Measurements from ENCODE around the gene LRMDA.

LRMDA gene

DNA sequence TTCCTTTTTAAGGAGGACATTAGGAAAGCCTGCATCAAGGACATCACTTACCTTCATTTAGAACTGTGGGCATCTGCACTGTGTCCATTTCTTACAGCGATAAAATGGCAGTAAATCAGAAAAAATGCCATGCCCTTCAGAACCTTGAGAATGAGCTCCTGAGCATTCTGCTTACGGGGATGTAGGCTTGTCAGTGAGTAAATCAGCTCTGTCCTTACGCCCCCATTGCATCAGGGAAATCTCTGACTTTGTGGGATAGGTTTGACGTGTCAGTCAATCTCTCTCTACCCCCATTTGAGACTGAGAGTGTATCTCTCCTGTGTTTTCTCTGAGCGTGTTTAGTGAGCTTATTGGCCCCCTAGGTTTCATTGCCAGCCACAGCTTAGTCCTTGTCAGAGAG is 837.1 kb downstream of the LRMDA start:
- no peak for DNase-seq

DNA sequence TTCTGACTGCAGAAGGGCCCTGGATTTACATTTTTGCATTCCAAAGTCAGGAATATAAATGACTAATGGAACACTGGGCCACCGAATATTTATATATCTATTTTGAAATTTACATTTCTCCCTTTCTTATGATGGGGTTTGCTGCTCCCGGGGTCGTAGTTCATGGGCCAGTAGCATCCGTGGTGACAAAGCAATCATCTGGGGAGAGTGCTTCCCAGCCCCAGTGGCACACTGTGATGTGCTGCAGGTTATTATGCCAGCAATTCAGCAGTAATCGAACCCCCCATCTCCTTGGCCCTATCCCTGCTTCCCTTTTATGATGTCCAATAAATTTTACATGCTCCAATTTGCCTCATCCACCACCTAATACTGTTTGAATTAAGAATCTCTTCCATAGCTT is 837.5 kb downstream of the LRMDA start:
- no peak for DNase-seq

DNA sequence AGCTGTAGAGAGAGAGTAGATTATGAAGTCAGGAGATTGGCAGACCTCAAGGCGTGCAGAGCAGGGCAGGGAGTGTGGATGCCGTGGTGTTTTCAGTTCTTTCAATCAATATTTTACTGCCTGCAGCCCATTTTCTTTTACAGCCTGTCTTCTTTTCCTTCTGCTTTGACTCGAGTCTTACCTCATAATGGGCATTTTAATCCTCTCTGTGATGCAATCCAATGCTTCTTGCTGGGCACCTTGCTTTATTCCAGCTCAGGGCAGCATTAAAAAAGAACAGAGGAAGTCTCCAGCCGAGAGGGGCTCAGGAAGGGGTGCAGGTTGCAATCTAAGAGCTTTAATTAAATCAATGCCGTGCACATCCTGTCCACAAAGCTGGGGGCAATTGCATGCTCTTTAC is 839.0 kb downstream of the LRMDA start:
- no peak for DNase-seq

DNA sequence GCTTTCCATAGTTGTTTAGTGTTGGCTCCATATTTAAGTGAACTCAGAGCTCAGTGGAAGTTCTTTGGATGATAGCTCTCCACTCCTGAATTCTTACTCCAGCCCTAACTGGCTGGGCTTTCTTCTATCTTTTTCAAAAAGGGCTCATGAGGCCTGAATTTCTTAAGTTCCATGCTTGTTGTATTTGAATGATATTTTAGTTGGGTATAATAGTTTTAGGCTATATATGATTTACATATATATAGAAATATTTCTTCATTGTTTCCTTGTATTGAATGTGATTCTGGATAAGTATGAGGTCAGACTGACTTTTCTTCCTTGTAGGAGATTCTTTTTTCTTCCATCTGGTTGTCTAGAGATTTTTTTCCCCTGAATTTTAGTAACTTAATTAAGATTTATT is 843.5 kb downstream of the LRMDA start:
- DNase-seq: no peak

DNA sequence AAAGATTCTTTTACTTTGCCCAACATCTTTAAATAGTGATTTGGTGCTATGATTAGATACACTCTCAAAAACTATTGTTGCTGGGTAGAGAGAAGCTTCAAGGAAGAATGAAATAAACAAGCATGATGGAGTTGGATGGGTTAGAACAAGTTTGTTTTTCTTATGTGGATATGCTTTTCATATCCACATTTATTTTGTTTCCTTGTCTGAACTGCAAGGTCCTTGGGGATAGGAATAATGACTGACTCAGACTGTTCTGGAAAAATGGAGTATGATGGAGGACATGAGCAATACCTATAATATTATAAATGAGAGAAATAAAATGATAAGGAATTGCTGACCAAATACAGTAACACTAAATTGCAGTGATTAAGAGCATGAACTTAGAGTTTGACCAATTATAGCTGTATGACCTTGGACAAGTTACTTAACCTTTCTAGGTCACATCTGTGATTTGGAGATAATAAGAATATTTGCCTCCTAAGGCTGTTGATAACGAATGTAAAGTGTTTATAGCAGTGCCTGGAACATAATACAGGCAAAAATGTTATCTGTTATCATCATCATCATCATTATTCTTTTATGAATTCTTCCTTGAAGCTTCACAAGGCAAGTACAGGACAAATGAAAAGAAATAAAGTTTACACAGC is 847.5 kb downstream of the LRMDA start:
- no peak for DNase-seq

DNA sequence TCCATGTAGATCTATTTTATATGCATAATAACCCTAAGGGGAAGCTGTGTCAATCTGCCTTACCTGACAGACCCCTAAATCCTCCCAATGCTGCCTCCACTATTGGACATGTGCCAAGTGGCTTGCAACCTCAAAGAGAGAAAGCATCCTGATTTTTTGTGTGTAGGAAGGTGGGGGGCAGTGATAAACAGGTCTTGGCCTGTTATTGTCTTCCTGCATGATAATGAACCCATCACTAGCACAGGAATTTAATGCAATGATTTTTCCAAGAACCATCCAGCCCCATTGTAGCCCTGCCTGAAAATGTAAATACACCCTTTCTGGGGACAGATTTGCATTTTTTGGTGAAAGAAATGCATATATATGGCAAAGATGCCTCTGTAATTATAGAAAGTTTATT is 850.2 kb downstream of the LRMDA start:
- DNase-seq: no peak

DNA sequence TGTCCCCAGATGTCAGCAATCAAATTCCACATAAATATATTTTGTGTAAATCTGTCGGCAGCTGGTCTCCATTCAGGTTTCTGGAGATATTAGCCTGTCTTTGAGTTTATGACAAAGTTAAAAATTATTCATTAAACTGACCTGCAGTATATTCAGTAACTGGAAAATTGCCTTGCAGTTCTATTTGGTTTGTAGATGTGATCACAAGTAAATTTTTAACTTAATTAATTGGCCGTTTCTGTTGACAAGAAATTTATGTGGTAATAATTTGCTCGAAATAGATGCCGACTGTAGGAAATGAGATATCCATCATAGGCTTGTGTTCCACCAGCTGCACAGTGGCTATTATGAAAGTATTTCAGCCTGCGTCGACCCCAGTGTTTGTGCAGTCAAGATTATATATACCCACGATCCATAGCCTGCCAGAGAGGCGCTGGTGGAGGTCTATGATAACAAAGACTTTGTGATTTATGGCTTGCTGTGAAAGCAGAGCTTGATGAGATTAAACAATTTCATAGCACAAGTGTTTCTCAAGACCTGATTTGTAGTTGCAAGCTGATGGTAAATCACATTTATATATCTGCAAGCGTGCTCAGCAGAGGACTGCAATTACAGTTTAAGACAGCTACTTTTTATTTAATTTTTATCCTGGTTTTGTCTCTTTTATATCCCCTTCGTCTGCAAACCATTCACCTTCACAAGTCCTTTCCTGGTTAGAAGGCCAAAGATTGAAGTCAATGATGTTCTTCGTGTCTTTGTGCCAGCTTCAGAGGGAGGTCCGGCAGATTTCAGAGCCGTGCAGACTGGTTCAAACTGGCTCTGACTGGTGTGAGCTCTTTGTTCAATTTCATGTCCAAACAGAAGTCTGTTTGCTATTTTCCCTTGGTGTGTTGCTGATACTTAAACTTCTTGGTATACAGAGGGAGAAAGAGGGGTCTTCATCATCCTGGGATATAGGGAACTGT is 850.9 kb downstream of the LRMDA start:
- DNase-seq: no peak

DNA sequence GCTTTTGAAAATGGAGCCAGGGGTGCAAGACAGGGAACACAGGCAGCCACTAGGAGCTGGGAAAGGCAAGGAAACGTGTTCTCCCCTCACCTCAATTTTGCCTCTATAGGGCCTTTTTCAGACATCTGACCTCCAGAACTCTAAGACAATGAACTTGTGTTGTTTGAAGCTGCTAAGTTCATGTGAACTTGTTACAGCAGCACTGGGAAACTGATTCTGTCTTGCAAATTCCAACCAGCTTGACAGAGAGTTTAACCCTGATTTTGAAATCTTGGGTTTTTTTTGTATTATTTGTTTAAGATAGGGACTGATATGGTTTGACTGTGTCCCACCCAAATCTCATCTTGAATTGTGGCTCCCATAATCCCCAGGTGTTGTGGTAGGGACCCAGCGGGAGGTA is 852.9 kb downstream of the LRMDA start:
- no peak for DNase-seq

DNA sequence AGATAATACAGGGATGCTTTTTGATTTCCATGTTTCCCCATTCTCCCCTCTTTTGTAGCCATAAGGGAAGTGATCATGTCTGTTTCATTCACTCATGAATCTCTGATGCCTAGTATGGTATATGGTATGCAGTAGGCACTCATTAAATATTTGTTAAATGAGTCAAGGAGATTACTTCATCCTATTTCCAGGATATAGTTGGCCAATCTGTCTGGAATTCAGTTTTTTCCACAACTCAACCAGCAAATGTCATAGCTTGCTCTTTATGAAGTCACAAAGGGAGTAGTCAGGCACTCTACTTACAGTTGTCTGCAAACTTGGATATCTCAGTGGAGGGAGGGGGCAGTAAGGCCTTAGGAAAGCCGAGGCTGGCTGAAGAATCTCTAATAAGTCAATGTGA is 853.6 kb downstream of the LRMDA start:
- no peak for DNase-seq

DNA sequence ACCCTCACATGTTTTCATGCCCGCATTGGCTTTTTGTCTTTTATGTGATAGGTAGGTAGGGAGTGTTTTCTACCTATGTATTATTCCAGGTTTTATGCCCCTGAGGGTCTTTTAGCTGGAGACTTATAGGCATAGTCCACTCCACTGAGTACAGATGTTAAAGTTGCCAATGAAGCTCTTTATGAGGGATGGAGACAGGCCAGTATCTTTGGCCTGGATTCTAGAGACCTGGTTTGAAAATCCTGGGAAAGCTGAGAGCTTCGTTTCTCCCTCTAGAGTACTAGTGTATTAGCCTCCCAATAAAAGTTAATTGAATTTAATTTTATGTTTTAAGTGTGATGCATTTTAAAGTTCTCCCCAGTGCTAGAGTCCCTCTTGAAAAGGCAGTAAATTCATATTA is 854.1 kb downstream of the LRMDA start:
- no peak for DNase-seq

DNA sequence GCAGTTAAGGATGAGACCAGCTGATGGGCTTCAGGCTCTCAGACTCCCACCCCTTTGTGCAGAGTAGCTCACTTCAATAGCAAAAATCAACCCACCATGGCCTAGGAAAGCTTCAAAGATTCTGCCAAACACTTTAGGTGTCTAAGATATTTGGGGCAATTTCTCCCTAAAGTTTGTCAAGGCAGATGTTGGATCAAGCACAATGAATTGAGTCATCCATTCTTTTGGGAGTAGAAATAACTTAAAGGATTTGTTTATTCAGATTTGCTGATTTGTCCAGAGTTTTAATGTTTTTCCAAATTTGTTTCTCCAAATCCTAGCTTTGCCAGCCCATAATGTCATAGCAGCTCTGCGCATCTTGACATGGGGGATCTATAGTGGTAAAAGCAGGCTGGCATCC is 855.1 kb downstream of the LRMDA start:
- no peak for DNase-seq

DNA sequence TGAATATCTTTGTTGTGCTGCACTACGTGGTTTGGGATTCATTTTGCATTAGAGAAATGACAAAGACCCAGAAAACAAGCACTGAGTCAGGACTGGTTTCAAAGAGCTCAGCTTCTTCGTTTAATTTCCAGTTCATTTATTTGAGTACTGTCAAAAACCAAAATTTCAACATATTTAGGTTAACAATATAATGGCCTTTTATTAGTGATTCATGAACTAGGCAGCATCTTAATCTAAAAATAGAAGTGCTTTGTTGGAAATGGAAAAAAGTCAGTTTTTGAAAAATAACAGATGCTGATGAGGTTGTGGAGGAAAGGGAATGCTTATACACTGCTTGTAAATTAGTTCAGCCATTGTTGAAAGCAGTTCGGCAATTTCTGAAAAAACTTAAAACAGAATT is 856.4 kb downstream of the LRMDA start:
- no peak for DNase-seq

DNA sequence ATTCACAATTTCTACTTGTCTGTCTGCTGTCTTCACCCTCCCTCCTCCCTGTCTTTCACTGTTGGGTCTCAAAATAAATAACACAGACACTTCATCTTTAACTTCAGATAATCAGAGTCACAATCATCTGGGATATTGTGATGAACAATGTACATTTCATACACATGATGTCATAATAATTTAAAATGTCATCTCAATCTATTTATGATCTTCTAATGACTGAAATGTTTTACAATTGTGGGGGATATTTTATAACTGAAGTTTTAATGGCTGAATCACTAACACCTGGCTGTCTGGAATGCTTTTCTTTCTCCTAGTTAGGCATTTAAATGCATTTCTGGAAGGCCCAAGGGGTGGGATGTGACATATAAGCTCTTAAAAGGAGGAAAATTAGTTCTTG is 859.8 kb downstream of the LRMDA start:
- DNase-seq: no peak

DNA sequence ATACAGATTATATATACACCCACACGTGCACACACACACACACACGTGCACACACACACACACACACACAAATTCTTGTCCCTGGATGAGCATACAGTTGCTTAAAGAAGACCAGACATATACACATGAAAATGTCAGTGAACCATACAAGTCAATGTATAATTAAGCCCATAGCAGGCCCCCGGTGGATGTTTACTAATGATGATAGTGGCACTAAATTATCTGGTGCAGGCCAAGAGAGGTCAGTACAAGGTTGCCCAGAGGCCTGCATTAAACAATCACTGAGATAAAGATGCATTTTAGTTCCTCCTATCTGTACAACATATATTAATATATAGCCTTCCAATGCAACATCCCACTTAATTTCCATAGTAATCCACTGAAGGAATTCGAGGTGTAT is 860.5 kb downstream of the LRMDA start:
- no peak for DNase-seq

DNA sequence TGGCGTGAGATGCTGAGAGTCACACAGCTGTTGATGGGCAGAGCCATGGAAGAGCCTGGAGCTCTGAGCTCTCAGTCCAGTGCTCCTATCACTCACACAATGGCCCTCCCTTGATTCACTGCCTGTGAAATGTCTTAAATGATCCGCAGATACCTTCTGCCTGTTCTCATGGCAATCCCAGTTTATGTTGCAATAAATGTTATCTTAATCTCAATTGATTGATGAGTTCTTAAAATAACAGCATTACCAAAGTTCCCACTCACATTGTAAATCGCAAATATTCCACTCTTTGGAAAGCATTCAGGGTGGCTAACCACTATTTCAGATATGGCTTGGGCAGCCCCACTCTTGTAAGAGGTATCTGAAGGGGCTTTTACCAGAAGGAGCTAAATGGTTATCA is 865.5 kb downstream of the LRMDA start:
- DNase-seq: no peak

DNA sequence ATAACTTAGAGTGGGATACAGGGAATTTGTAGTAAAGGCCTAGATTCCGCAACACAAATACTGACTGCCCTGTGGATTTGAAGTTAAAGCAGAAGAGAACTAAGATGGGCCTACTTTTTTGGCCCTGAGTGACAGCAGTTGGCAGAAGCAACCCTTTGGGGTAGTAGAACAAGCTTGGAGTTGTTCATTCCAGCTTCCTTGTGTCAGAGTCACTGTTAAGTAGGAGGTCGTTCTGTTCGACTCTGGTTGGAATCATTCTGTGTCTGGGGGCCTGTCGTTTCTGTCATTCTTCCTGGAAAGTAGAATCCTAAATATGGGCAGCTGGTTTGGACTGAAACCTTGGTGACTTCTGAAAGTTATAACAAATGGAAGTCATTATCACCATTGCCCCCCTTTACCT is 865.9 kb downstream of the LRMDA start:
- no peak for DNase-seq

DNA sequence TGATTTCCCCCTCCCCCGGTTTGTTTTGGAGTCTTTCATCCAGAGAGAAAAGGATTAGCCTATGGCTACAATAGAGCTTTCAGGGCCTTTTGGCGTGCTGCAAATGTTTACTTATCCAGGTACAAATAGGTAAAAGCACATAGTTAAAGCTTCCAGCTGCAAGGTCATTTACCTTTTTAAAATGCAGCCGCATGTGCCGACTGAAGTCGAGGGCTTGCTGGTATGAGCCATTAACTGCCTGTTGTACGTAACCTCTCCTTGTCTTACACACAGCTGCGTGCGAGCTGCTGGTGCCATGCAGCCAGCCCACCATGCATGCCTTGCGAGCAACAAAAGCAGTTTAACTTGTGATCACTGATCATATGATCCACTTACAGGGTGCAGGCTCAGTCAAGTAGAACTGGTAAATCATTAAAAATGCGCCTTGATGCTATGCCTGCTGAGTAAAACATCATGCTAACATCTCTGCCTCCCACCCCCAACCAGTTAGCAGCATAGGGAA is 866.4 kb downstream of the LRMDA start:
- no peak for DNase-seq

DNA sequence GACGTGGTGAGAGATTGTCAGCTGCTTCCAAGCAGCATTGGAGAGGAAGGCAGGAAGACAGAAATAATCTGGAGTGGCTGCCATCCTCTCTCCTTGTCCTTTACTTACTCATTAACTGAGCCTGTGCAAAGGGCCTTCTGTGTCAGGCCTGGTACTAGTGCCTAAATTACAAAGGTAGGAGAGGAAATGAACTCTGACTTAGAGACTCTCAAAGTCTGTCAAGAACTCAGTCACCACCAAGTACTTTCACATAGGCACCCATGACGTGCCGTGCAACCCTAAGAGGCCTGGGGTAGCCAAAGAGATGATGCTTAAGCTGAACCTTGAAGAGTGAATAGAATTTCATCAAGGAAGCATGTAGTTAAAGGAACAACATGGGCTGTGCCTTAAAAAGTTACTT is 866.9 kb downstream of the LRMDA start:
- no peak for DNase-seq

DNA sequence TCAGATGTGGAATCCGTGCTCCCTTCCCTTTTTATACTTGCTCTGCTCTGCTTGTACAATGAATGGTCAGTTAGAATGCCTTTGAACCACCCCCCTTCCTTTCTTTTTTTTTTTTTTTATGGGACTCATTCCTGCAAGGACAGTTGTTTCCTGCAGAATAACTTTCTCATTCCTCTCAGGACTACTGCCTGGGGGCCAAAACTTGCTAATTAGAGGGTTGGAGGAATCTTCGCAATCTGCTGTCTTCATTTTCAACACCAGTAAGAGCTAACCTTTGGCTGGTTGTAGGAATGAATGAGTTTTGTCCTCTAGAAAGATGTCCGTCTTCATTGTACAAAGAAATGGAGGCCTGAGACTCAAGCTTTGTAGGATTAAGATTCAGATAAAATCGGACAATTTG is 868.1 kb downstream of the LRMDA start:
- DNase-seq: no peak

DNA sequence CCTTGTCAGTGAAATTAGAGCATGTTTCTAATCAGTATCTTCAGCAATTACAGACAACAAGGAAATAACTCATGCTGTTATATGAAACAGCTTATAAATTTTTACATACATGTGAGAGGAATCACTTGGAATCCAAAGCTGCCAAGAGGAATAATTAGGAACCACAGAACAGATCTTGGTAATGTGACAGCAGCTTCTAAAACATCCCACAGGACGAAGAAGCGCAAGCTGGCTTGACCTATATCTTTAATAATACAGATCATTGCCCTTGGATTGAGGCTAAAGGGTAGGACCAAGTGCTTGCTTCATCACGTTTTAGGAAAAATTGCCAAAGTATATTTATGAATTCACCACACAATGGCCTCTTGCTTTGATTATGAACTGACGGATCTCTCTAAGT is 869.8 kb downstream of the LRMDA start:
- DNase-seq: no peak

DNA sequence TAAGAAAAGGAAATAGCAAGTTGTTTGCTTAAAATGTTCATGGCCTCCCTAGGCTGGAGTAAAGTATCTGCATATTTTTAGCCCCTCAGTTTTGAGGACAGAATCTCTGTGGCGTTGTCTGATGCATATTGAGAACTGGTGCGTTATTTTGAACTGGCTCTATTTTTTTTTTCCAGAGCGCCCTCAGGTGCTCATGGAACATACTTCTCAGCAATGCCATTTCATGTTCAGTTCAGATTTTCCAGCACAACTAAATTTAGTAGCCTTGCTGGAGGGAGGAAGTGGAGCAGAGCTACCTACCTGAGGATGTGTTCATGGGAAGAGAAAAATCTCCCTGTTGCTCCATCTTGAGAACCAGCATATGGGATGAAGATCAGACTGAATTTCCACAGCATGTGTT is 870.5 kb downstream of the LRMDA start:
- no peak for DNase-seq

DNA sequence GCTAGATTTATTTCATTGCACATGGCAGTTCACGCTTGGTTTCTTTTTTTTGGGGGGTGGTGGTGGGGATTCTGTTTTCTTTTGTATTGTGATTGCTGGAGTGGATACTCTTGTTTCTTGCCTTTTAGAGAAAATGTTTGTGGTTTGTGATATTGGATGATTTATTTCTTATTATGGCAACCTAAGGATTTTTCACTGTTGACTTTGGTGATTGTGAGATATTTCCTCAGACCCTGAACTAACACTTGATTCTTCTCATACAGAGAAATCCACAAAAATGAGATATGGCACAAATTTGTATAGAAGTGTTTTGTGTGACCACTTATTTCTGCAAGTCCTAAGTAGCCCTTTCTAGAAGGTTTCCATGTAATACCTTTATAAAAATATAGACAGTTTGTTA is 871.1 kb downstream of the LRMDA start:
- no peak for DNase-seq

DNA sequence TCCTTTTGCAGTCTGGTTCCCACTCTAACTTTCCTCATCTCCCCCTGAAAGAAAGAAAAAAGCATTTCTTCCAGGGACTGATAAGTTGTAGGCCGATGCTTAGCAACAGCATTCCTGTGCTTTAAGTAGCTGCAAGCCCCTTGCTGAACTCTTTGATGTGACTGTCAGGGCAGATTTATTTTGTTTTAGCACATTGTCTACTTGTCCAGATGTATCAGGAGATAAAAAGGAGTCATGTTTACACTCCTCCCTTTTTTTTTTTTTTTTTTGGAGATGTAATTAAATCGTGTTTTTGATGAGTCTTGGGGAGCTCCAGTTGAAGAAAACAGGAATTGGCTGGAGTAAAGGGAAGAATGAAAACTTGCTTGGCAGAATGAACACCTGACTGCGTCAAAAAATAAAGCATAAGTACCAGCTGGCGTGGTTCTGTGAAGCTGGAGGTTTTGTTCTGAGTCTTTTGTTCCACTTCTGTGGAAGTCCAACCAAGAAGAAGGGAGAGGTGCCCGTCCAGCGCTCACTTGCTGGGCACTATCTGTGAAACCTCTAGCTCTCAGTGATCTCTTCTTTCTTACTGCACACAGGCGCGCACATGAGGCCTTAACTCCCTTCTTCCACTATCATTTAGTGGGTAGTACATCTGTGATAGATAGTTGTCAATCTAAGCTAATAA is 871.7 kb downstream of the LRMDA start:
- no peak for DNase-seq

All from KG1 (cell line).